ENCODE data around the gene MEIS2. TPM values are rescaled to one million over a fixed set of nuclear protein-coding genes. Genes with fewer than 3 reads are reported as not detected.

MEIS2 gene
- total RNA-seq, 2 experiments from 2014 or later: not detected

- H3K27ac Mint-ChIP-seq: no peak overlapping the region
- no peaks in the 10 kb centered on the region for H3K27me3 Mint-ChIP-seq
- no peak for DNase-seq
- no peaks in the 10 kb centered on the region for H3K36me3 Mint-ChIP-seq
- no peaks in the 10 kb centered on the region for H3K4me1 Mint-ChIP-seq
- no peak overlapping the region for H3K4me3 Mint-ChIP-seq
- H3K9me3 Mint-ChIP-seq: peaks cover 3% of the 10 kb centered on the region
Observed at GRCh38 chr15:36978126-36978525, 122.2 kb downstream of the MEIS2 start.

- Mint-ChIP-seq H3K27ac (no peak overlapping the region), H3K9me3 (peaks cover 1% of the 10 kb centered on the region), H3K27me3 (no peaks in the 10 kb centered on the region), H3K36me3 (no peaks in the 10 kb centered on the region), H3K4me3 (no peak overlapping the region), H3K4me1 (no peaks in the 10 kb centered on the region)
- DNase-seq: no peak
Observed at GRCh38 chr15:36977659-36978058, 122.7 kb downstream of the MEIS2 start.

- DNase-seq: no peak
- no peaks in the 10 kb centered on the region for H3K9me3 Mint-ChIP-seq
- no peak overlapping the region for H3K4me3 Mint-ChIP-seq
- H3K27me3 Mint-ChIP-seq: no peaks in the 10 kb centered on the region
- no peaks in the 10 kb centered on the region for H3K4me1 Mint-ChIP-seq
- H3K36me3 Mint-ChIP-seq: no peaks in the 10 kb centered on the region
- H3K27ac Mint-ChIP-seq: no peak overlapping the region
Observed at GRCh38 chr15:36972704-36973103, 127.6 kb downstream of the MEIS2 start.

- H3K9me3 Mint-ChIP-seq: no peaks in the 10 kb centered on the region
- no peaks in the 10 kb centered on the region for H3K27me3 Mint-ChIP-seq
- H3K4me1 Mint-ChIP-seq: no peaks in the 10 kb centered on the region
- no peak for DNase-seq
- no peak overlapping the region for H3K4me3 Mint-ChIP-seq
- no peak overlapping the region for H3K27ac Mint-ChIP-seq
- no peaks in the 10 kb centered on the region for H3K36me3 Mint-ChIP-seq
Observed at GRCh38 chr15:36970522-36970921, 129.8 kb downstream of the MEIS2 start.

- H3K36me3 Mint-ChIP-seq: no peaks in the 10 kb centered on the region
- H3K27ac Mint-ChIP-seq: no peak overlapping the region
- no peaks in the 10 kb centered on the region for H3K4me1 Mint-ChIP-seq
- DNase-seq: no peak
- H3K27me3 Mint-ChIP-seq: peaks cover 3% of the 10 kb centered on the region
- no peaks in the 10 kb centered on the region for H3K9me3 Mint-ChIP-seq
- no peak overlapping the region for H3K4me3 Mint-ChIP-seq
Observed at GRCh38 chr15:36967929-36968328, 132.4 kb downstream of the MEIS2 start.

GRCh38 chr15:36966708-36967107 is 133.6 kb downstream of the MEIS2 start:
- Mint-ChIP-seq H3K4me3 (no peak overlapping the region), H3K4me1 (no peaks in the 10 kb centered on the region), H3K27me3 (peaks cover 3% of the 10 kb centered on the region), H3K27ac (no peak overlapping the region), H3K9me3 (no peaks in the 10 kb centered on the region), H3K36me3 (no peaks in the 10 kb centered on the region)
- no peak for DNase-seq

GRCh38 chr15:36965570-36966342 is 134.6 kb downstream of the MEIS2 start:
- Mint-ChIP-seq H3K9me3 (no peaks in the 10 kb centered on the region), H3K4me1 (no peaks in the 10 kb centered on the region), H3K27ac (no peak overlapping the region), H3K36me3 (no peaks in the 10 kb centered on the region), H3K4me3 (no peak overlapping the region), H3K27me3 (peaks cover 3% of the 10 kb centered on the region)
- DNase-seq: no peak

GRCh38 chr15:36964626-36965025 is 135.7 kb downstream of the MEIS2 start:
- H3K9me3 Mint-ChIP-seq: no peaks in the 10 kb centered on the region
- no peak overlapping the region for H3K4me3 Mint-ChIP-seq
- H3K36me3 Mint-ChIP-seq: no peaks in the 10 kb centered on the region
- no peak overlapping the region for H3K27ac Mint-ChIP-seq
- no peak for DNase-seq
- no peaks in the 10 kb centered on the region for H3K4me1 Mint-ChIP-seq
- peaks cover 3% of the 10 kb centered on the region for H3K27me3 Mint-ChIP-seq

- peaks cover 7% of the 10 kb centered on the region for H3K27me3 Mint-ChIP-seq
- no peak overlapping the region for H3K27ac Mint-ChIP-seq
- no peaks in the 10 kb centered on the region for H3K9me3 Mint-ChIP-seq
- DNase-seq: no peak
- no peak overlapping the region for H3K4me3 Mint-ChIP-seq
- H3K4me1 Mint-ChIP-seq: no peaks in the 10 kb centered on the region
- no peaks in the 10 kb centered on the region for H3K36me3 Mint-ChIP-seq
Observed at GRCh38 chr15:36961956-36962355, 138.4 kb downstream of the MEIS2 start.

- no peaks in the 10 kb centered on the region for H3K9me3 Mint-ChIP-seq
- DNase-seq: no peak
- no peak overlapping the region for H3K27ac Mint-ChIP-seq
- H3K4me3 Mint-ChIP-seq: no peak overlapping the region
- no peaks in the 10 kb centered on the region for H3K36me3 Mint-ChIP-seq
- no peaks in the 10 kb centered on the region for H3K4me1 Mint-ChIP-seq
- H3K27me3 Mint-ChIP-seq: peaks cover 7% of the 10 kb centered on the region
Observed at GRCh38 chr15:36960947-36961227, 139.5 kb downstream of the MEIS2 start.

- Mint-ChIP-seq H3K9me3 (no peaks in the 10 kb centered on the region), H3K4me1 (no peaks in the 10 kb centered on the region)
Observed at GRCh38 chr15:36960179-36960946, 140.0 kb downstream of the MEIS2 start.

GRCh38 chr15:36959746-36960145 is 140.6 kb downstream of the MEIS2 start:
- Mint-ChIP-seq H3K4me3 (no peak overlapping the region), H3K27ac (no peak overlapping the region), H3K27me3 (peaks cover 7% of the 10 kb centered on the region), H3K4me1 (no peaks in the 10 kb centered on the region), H3K9me3 (no peaks in the 10 kb centered on the region), H3K36me3 (no peaks in the 10 kb centered on the region)
- no peak for DNase-seq

More at GRCh38 chr15:36960179-36960946, 140.0 kb downstream of the MEIS2 start:
- no peak for DNase-seq
- H3K4me3 Mint-ChIP-seq: no peak overlapping the region
- H3K36me3 Mint-ChIP-seq: no peaks in the 10 kb centered on the region
- H3K27ac Mint-ChIP-seq: no peak overlapping the region
- peaks cover 7% of the 10 kb centered on the region for H3K27me3 Mint-ChIP-seq

GRCh38 chr15:36958606-36959005 is 141.7 kb downstream of the MEIS2 start:
- DNase-seq: no peak
- no peaks in the 10 kb centered on the region for H3K9me3 Mint-ChIP-seq
- H3K4me3 Mint-ChIP-seq: no peak overlapping the region
- H3K27ac Mint-ChIP-seq: no peak overlapping the region
- peaks cover 7% of the 10 kb centered on the region for H3K27me3 Mint-ChIP-seq
- no peaks in the 10 kb centered on the region for H3K36me3 Mint-ChIP-seq
- no peaks in the 10 kb centered on the region for H3K4me1 Mint-ChIP-seq

GRCh38 chr15:36954486-36954885 is 145.9 kb downstream of the MEIS2 start:
- Mint-ChIP-seq H3K36me3 (no peaks in the 10 kb centered on the region), H3K9me3 (no peaks in the 10 kb centered on the region), H3K4me3 (no peak overlapping the region), H3K4me1 (no peaks in the 10 kb centered on the region), H3K27me3 (peaks cover 18% of the 10 kb centered on the region), H3K27ac (no peak overlapping the region)
- DNase-seq: no peak

GRCh38 chr15:36953346-36953745 is 147.0 kb downstream of the MEIS2 start:
- no peak for DNase-seq
- no peaks in the 10 kb centered on the region for H3K36me3 Mint-ChIP-seq
- no peaks in the 10 kb centered on the region for H3K4me1 Mint-ChIP-seq
- peaks cover 18% of the 10 kb centered on the region for H3K27me3 Mint-ChIP-seq
- no peak overlapping the region for H3K27ac Mint-ChIP-seq
- no peak overlapping the region for H3K4me3 Mint-ChIP-seq
- no peaks in the 10 kb centered on the region for H3K9me3 Mint-ChIP-seq

GRCh38 chr15:36951731-36952247 is 148.6 kb downstream of the MEIS2 start:
- H3K4me3 Mint-ChIP-seq: no peak overlapping the region
- H3K27me3 Mint-ChIP-seq: peaks cover 18% of the 10 kb centered on the region
- H3K27ac Mint-ChIP-seq: no peak overlapping the region
- DNase-seq: no peak
- no peaks in the 10 kb centered on the region for H3K9me3 Mint-ChIP-seq
- H3K36me3 Mint-ChIP-seq: no peaks in the 10 kb centered on the region
- no peaks in the 10 kb centered on the region for H3K4me1 Mint-ChIP-seq

Data from activated naive CD8-positive, alpha-beta T cell treated with anti-CD3 and anti-CD28 coated beads for 36 hours (primary cell).